Suppressor macrophage treated with lipopolysaccharide for 4 hours (primary cell): ENCODE measurements around the gene CEP250.
A peak's percentile ranks its signal among the peaks of the same experiment; 100 is the strongest.
"Not testable (repeated sequence)": the region's sequence is repeated elsewhere in the genome, so short reads cannot be mapped to it uniquely, and the experiment has no call there.

Source experiments
- DNase-seq: peaks from one replicate; pipeline ENCODE4 v3.0.0-alpha.2; 2020

Gene CEP250

GRCh38 chr20:35453647-35454046, 1.8 kb upstream of the CEP250 start:
- no peak for DNase-seq

- DNase-seq, result not testable (repeated sequence)
These were observed 1.3 kb downstream of the CEP250 start for GRCh38 chr20:35456700-35457099.

GRCh38 chr20:35457539-35457938, 2.1 kb downstream of the CEP250 start:
- DNase-seq, result not testable (repeated sequence)

- no peak for DNase-seq
These were observed 3.0 kb downstream of the CEP250 start for GRCh38 chr20:35458388-35458787.

GRCh38 chr20:35461620-35462019, 6.2 kb downstream of the CEP250 start:
- DNase-seq, result no peak

GRCh38 chr20:35462351-35462750, 7.0 kb downstream of the CEP250 start:
- DNase-seq, result no peak

GRCh38 chr20:35463455-35464300, 8.3 kb downstream of the CEP250 start:
- peak; percentile 72 for DNase-seq

- DNase-seq, result no peak
These were observed 10.6 kb downstream of the CEP250 start for GRCh38 chr20:35465976-35466375.

GRCh38 chr20:35466856-35467255, 11.5 kb downstream of the CEP250 start:
- no peak for DNase-seq

- DNase-seq, result no peak
These were observed 12.2 kb downstream of the CEP250 start for GRCh38 chr20:35467339-35468224.

- no peak for DNase-seq
These were observed 13.4 kb downstream of the CEP250 start for GRCh38 chr20:35468671-35469334.

- DNase-seq, result no peak
These were observed 16.8 kb downstream of the CEP250 start for GRCh38 chr20:35472209-35472608.

GRCh38 chr20:35473684-35474083, 18.3 kb downstream of the CEP250 start:
- DNase-seq, result no peak

GRCh38 chr20:35474303-35474871, 19.0 kb downstream of the CEP250 start:
- no peak for DNase-seq

GRCh38 chr20:35476288-35476687, 20.9 kb downstream of the CEP250 start:
- no peak for DNase-seq

- no peak for DNase-seq
These were observed 23.5 kb downstream of the CEP250 start for GRCh38 chr20:35478804-35479472.

GRCh38 chr20:35479798-35480197, 24.4 kb downstream of the CEP250 start:
- DNase-seq, result no peak

- no peak for DNase-seq
These were observed 32.1 kb downstream of the CEP250 start for GRCh38 chr20:35487479-35487878.

- DNase-seq, result no peak
These were observed 34.3 kb downstream of the CEP250 start for GRCh38 chr20:35489717-35490116.

- DNase-seq, result peak; percentile 61
These were observed 35.4 kb downstream of the CEP250 start for GRCh38 chr20:35490736-35491181.

- no peak for DNase-seq
These were observed 36.4 kb downstream of the CEP250 start for GRCh38 chr20:35491823-35492222.

- no peak for DNase-seq
These were observed 37.0 kb downstream of the CEP250 start for GRCh38 chr20:35492352-35492751.
